Lower leg skin (tissue), 4 donors: ENCODE results near the gene NHLRC2. TPM values are rescaled to one million over a fixed set of nuclear protein-coding genes. Genes with fewer than 3 reads are reported as not detected.

ENCODE experiments used
- DNase-seq, 2 donors: peaks; one replicate each; pipeline ENCODE4 v3.0.0-alpha.2; 2019; ENCODE audit warnings: low spot score in 2 of 2
- H3K4me3 ChIP-seq: fragments of 200-600 bp; sonication (generic); 2 replicates; pipeline ENCODE4 v1.5.1; 2017; ENCODE audit warnings: mild to moderate bottlenecking, low read depth; ENCODE audit not compliant: poor library complexity, severe bottlenecking
- CTCF ChIP-seq, 3 donors: fragments of 450-650 bp; IDR thresholded peaks; one replicate each; pipeline ENCODE4 v1.5.1; 2016; ENCODE audit warnings: antibody characterized with exemption in 3 of 3, mild to moderate bottlenecking in 3 of 3, moderate library complexity in 2 of 3
- POLR2A ChIP-seq, 2 donors: fragments of 450-650 bp; IDR thresholded peaks; one replicate each; pipeline ENCODE4 v1.6.1; 2016 to 2017; ENCODE audit warnings: antibody characterized with exemption in 2 of 2, mild to moderate bottlenecking in 1 of 2, moderate library complexity in 1 of 2
- WGBS, 2 donors: methylation state at CpG; one replicate each; pipeline ENCODE4 v1.1.5; 2018; 5-methylcytosine and 5-hydroxymethylcytosine counted together
- intact Hi-C: fragments of 100-400 bp; cut with DNase I; formaldehyde crosslinking; loops from one replicate; pipeline ENCODE4 v1.15.0; 2023; ENCODE audit warnings: low total_unique reads
- total RNA-seq, 4 donors: library from RNA; depleted of rRNA; stranded (reverse); fragments of >200 nt; gene quantifications; one replicate each; pipeline ENCODE4 v1.1.0, GENCODE V29; 2016

Gene NHLRC2
- total RNA-seq, 4 donors from 2014 or later, result 18.9 to 71.2 (median 48.0) TPM

- TF ChIP-seq POLR2A (IDR thresholded peaks at IDR 0.05) (no peak), CTCF (IDR thresholded peaks at IDR 0.05) (no peak)
- intact Hi-C loops, result no loop called here
- WGBS, 2 donors, result 78 to 79% methylated on average over 5 of the region's 5 CpGs
Observed at GRCh38 chr10:113849140-113849803, 5.2 kb upstream of the NHLRC2 start.

GRCh38 chr10:113849946-113850345 is 4.5 kb upstream of the NHLRC2 start:
- intact Hi-C loops, result no loop called here
- H3K4me3 ChIP-seq, result no peak overlapping the region
- TF ChIP-seq CTCF (IDR thresholded peaks at IDR 0.05) (no peak), POLR2A (IDR thresholded peaks at IDR 0.05) (no peak)
- 88 to 93% methylated on average over 7 of the region's 7 CpGs for WGBS, 2 donors
- DNase-seq, result no peak

More at GRCh38 chr10:113849140-113849803, 5.2 kb upstream of the NHLRC2 start:
- DNase-seq, result no peak
- H3K4me3 ChIP-seq, result no peak overlapping the region

GRCh38 chr10:113853578-113854012 is 866 bp upstream of the NHLRC2 start:
- TF ChIP-seq CTCF (IDR thresholded peaks at IDR 0.05), result no peak
- no peak for TF ChIP-seq POLR2A (IDR thresholded peaks at IDR 0.05)
- intact Hi-C loops, result no loop called here
- 13 to 24% methylated on average over 10 of the region's 10 CpGs for WGBS, 2 donors
- peak overlapping the region; percentile 78 for H3K4me3 ChIP-seq
- no peak for DNase-seq

- 2% methylated on average over 51 to 57 of the region's 62 CpGs for WGBS, 2 donors
- no peak for TF ChIP-seq CTCF (IDR thresholded peaks at IDR 0.05)
- TF ChIP-seq POLR2A (IDR thresholded peaks at IDR 0.05), result no peak
- peak overlapping the region; percentile 78 for H3K4me3 ChIP-seq
- intact Hi-C loops, result no loop called here
- DNase-seq, result peak; percentile 31 to 92
Observed at GRCh38 chr10:113854761-113855588, 514 bp downstream of the NHLRC2 start.

GRCh38 chr10:113856563-113856962 is 2.1 kb downstream of the NHLRC2 start:
- WGBS, 2 donors, result 48 to 50% methylated on average over 1 of the region's 1 CpG

More at GRCh38 chr10:113856563-113856962, 2.1 kb downstream of the NHLRC2 start:
- no peak for TF ChIP-seq CTCF (IDR thresholded peaks at IDR 0.05)
- no peak for TF ChIP-seq POLR2A (IDR thresholded peaks at IDR 0.05)
- intact Hi-C loops, result no loop called here
- DNase-seq, result no peak
- no peak overlapping the region for H3K4me3 ChIP-seq
